CD4-positive, alpha-beta T cell treated with Interleukin-17A for 1 hour (primary cell): ENCODE measurements around the gene PAQR4.
A peak's percentile ranks its signal among the peaks of the same experiment; 100 is the strongest.

Source experiments
- DNase-seq: peaks from one replicate; pipeline ENCODE4 v3.0.0-alpha.2; 2020

Gene PAQR4

DNA sequence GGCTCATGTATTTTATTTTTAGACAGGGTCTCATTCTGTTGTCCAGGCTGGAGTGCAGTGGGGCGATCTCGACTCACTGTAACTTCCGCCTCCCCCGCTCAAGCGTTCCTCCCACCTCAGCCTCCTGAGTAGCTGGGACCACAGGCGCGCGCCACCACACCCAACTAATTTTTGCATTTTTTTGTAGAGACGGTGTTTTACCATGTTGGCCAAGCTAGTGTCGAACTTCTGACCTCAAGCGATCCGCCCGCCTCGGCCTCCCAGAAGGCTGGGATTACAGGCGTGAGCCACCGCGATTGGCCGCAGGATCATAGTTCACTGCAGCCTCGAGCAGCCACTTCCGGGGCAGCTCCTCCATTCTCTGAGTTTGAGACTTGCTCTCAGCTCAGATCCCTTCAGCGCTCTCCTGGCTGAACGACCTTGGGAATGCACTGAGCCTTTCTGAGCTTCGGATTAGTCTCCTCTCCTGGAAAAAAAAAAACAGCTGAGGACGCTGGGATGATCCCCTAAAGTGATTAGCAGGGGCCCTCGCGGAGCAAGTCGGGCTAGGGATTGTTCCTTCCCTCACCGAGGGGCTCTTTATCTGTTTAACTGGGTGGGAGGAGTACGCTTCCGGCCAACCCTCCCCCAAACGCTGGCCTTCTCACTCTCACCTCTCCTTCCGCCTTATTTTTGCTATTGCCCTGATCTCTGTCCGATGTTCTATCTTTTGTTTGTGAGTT lies 12.2 kb downstream of the PAQR4 start:
- no peak for DNase-seq

DNA sequence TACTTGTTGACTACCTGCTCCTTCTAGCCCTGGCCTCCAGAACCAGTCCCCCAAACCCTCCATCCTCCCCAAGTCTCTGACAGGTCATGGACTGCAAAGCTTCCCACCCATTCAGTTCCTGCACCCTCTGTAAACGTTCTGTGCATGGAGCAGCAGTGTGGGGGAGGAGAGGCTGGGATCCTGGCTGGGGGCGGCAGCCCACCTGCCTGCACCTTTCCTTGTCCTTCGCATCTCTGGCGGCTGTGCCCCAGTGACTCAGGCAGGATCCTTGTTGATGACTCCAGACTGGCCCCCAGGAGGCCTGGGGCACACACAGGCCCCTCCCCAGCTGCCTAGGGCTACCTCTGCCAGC lies 12.7 kb downstream of the PAQR4 start:
- no peak for DNase-seq

DNA sequence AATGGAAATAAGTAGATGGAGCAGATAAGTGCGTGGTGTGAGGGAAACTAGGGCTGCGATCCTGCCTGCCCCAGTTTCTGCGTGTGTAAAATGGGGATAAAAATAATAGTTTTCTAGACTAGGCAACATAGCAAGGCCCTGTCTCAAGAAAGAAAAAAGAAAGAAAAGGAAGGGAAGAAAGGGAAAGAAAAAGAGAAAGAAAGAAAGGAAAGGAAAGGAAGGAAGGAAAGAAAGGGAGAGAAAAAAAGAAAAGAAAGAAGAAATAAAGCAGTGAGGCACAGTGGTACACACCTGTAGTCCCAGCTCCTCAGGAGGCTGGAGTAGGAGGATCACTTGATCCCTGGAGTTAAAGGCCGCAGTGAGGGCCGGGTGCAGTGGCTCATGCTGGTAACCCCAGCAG lies 13.3 kb downstream of the PAQR4 start:
- no peak for DNase-seq

DNA sequence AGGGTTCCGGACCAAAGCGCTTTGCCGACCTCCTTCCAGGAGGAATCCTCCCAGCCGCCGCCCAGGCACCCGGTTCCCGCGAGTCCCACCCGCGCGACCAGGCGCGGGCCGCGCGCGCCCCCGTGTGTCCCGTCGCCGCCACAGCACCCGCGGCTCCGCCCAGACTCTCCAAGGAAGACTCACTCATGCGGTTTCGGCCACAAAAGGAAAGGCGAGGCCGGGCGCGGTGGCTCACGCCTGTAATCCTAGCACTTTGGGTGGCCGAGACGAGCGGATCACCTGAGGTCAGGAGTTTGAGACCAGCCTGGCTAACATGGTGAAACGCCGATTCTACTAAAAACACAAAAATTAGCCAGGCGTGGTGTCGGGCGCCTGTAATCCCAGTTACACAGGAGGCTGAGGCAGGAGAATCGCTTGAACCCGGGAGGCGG lies 14.6 kb downstream of the PAQR4 start:
- peak; percentile 71 for DNase-seq

DNA sequence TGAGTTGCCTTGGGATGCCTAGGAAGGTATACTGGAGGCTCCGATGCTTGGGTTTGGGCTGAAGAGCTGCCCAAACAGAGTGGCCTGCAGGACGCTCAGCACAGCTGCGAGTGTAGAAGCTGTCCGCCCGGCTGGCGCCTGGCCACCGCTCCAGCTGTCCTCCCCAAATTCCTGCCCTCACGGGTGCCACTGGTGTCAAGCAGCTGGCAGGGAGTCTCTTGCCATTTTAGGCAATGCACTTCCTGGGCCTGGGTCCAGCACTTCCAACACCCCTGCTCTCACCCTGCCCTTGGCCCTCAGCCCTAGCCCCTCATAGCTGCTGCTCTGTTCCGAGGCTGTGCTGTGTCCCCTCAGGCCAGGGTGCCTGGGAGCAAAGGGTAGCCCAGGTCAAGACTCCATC lies 16.3 kb downstream of the PAQR4 start:
- DNase-seq: no peak

DNA sequence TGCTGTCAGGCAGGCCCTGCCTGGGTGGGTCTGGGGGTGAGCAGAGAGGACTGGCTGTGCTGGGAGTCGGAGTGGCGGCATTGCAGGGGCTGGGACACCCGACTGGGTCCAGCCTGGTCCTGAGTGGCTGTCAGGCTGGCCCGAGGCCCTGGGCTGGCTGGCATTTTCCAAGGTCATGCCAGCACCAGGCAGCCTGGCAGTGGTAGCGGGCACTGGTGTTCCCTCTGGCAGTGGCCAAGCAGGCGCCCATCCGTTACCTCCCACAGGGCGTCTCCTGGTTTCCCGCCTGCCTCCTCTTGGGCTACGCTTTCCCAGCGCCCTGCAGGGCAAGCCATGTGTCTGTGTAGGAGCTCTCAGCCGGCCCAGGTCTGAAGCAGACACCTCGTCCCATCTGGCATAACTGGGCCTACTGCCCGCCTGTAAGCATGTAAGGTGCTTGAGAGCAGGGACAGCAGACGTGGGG lies 16.8 kb downstream of the PAQR4 start:
- DNase-seq: no peak

DNA sequence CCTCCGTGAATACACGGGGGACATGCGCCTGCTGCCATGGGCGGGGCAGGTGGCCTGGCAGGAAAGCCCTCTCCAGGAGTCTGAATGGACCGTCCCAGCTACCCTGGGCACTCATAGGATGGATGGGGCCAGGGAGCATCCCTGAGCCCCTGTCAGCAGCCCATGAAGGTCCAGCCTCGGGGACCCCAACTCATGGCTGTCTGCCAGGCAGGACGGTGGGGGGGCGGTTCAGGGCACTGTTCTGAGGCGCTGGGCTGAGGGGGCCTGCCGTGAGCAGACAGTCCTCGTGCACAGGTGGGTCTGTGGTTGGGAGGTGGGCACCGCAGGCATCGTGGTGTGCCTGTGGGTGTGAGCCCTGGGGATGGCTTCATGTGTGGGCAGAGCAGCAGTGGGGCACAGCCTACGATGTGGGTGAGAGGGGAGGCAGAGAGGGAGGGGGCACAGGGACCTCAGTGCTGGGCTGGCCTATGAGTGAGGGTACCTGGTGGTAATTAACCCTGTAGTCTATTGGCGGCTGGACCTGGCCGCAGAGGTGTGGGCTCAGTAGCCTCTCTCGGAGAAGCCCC lies 17.6 kb downstream of the PAQR4 start:
- no peak for DNase-seq

DNA sequence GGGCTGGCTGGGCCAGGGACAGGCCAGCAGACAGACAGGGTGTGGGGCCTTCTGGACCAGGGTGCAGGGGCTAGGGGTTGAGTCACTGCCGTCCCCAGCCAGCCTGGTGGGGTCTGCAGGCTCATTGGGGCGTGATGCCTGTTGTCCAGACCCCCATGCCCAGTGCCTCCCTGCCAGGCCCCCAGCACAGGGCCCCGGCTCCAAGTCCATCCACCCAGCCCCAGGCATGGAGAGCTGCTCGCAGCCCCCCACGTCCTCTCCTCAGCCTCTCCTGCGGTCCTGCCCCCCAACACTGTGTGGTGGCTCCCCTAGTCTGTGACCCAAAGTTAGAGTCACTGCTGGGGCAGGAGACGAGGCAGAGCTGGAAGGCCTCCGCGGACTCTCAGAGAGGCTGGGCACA lies 18.1 kb downstream of the PAQR4 start:
- no peak for DNase-seq

DNA sequence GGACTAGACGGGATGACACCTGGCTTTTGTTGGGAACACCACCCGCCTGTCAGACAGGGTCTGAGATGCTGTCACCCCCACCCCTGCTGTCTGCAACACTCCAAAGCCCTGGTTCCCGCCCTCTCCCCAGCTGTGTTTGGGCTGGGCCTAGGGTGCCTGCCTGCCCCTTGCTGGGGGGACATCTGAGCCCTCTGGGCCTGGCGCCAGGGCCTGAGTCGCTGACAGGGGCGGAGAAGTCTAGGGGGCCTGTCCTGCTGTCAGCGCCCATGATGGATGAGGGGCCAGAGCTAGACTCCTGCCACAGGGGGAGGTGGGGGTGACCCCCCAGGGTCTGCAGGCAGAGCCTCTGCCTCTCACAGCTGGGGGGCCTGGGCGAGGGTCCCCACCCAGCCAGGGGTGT lies 18.7 kb downstream of the PAQR4 start:
- no peak for DNase-seq

DNA sequence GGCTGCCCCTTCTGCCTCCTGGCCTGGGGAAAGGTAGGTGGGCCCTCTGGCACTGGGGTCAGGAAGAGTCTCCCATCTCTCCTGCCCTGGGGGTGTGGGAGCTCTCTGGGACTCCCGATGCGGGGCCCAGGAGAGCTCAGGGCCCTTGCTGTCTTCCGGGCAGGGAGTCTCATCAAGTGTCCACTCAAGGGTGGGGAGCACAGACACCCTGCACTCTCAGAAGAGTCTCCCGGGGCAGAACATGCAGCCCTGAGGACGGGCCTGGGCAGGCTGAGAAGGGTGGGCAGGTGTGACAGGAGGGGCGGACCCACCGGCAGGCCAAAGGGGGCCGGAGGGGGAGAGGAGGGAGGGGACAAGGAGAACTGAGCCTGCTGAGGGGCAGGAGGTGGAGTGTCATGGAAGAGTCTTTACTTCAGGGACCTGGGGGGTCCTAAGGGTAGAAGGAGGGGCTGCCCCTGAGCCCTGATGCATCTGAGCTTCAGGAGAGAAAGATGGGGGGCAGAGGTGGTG lies 19.5 kb downstream of the PAQR4 start:
- DNase-seq: no peak

DNA sequence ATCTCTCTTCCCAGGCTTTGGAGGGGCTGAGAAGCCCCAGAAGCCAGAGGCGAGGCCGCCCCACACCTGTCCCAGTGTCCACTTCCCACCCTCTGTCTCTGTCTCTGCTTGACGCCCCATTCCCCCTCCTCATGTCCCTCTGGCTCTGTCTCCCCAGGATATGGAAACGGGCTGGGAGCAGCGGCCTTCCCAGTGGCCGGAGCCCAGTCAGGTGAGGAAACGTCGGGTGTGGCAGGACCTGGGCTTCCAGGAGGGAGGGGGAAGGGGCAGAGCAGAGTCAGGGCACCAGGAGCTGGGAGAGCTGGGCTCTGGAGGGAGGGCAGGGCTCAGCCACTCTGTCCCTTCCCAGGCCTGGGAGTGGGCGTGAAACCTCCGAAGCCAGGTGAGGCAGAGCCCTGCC lies 21.7 kb downstream of the PAQR4 start:
- DNase-seq: no peak

DNA sequence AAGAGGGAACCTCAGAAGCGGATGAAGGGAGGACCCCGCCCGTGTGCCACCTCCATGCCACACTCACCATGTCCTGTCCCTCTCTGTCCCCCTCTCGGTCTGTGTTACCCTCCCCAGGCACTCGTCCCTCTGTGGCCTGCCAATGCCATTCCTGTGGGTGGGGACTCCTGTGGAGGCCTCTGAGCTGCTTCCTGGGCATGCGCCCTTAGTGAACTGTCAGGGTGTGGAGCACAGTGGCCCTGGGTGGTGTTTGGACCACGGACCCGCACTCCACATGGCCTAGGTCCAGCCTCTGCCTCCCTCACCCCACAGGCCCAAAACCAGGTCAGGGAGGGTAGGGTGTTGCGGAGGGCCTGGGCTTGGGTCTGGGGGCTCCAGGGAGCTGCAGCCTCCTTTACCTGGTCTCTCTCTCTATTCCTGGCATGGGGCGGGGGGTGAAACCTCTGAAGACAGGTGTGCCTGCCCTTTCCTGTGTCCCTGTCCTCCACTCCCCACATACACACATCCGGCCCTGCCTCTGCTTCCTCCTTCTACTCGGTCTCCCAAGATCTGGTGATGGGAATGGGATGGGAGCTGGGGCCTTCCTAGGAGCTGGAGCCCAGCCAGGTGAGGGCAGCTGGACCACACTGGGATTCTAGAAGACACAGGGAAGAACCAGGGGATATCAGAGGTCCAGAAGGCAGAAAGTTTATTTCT lies 22.6 kb downstream of the PAQR4 start:
- no peak for DNase-seq

DNA sequence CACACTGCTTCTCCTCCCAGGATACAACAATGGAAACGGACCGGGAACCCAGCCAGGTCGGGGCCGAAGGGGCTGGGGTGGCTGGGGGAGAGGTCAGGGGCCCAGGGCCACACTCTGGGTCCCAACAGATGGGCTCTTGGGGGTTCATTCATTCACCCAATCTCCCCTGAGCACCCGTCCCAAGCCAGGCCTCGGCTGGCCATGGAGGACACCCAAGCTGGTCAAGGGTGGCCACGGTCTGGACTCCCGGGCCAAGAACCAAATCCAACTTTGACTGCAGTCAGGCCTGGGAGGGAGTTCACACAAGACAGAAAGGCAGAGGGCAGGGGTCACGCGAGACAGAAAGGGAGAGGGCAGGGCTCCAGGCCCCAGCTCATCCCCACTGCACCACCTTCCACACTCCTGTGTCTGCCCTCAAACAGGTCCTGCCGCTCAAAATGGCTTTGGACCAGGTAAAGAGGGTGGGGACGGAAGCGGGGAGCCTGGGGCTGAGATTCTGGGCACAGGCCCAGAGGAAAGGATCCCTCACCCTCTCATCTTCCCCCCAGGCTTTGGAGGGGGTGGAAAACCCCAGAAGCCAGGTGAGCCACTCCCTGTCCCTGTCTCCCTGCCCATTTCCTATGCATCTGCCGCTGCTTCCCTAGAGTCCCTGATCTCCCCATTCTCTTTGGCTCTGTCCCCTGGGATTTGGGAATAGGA lies 23.4 kb downstream of the PAQR4 start:
- DNase-seq: no peak

DNA sequence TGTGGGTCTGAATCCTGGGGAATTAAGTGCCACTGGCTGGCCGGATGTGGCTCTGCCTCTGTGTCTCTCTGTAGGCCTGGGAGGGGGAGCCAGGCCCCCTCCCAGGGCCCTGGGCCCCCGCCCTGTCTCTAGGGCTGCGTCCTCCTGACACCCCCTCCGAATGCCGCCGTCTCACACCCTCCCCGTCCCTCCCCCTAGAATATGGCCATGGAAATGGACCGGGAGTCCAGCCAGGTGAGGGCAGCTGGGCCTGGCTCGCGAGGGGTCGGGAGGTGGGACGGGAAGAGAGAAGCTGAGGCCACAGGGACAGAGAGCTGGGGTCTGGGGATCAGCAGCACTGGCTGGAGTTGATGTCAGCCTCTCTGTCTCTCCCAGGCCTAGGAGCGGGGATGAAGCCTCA lies 27.1 kb downstream of the PAQR4 start:
- DNase-seq: no peak

DNA sequence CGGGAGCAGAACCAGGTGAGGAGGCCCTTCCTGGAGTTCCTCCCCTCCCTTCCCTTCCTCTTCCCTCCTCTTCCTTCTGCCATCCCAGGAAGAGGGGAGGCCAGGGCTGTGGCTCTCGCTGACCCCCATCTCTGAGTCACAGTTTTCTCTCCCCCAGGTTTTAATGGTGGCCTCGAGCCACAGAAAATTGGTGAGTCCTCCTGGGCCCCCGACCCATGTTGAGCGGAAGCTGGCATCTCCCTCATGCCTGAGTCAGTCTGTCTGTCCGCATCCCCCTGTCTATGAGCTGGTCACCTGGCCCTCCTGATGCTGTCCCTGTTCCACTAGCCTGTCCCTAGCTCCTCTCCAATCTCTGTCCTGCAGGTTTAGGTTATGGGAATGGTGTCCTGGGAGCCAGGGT lies 30.8 kb downstream of the PAQR4 start:
- DNase-seq: no peak

DNA sequence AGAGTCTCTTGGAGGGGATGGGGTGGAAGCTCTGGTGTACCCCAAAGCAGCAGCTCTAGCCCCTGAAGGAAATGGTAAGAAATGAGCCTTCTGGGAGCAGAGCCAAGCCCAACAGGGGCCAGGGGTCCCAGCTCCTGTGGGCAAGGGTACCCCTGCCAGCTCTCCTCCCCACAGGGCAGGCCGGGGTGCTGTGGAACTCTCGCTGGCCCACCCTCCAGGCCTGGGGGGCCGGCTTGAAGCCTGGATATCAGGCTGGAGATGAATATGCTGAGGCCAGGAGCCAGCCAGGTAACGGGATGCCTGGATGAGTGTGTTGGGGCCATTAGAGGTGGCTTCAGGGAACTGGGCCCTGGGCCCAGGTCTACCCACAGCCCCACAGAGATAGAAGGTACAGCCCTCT lies 31.4 kb downstream of the PAQR4 start:
- no peak for DNase-seq

DNA sequence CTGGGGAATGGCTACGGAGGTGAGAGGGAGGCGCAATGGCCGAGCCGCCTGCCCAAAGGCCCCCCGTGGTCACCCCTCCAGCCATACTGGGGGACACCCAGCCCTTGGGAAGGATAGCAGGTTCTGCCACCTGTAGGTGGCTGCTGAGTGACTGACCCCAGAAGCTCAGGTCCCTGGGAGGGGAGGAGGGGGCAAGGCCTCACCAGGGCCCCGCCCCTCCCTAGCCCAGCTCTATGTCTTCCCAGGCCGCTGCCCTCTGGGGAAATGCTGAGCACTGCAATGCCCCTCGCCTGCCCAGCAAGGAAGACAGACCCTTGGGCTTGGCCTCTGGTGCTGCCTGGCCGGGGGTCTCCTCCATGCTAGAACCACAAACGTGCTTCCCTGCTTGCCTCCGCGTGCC lies 32.2 kb downstream of the PAQR4 start:
- no peak for DNase-seq

DNA sequence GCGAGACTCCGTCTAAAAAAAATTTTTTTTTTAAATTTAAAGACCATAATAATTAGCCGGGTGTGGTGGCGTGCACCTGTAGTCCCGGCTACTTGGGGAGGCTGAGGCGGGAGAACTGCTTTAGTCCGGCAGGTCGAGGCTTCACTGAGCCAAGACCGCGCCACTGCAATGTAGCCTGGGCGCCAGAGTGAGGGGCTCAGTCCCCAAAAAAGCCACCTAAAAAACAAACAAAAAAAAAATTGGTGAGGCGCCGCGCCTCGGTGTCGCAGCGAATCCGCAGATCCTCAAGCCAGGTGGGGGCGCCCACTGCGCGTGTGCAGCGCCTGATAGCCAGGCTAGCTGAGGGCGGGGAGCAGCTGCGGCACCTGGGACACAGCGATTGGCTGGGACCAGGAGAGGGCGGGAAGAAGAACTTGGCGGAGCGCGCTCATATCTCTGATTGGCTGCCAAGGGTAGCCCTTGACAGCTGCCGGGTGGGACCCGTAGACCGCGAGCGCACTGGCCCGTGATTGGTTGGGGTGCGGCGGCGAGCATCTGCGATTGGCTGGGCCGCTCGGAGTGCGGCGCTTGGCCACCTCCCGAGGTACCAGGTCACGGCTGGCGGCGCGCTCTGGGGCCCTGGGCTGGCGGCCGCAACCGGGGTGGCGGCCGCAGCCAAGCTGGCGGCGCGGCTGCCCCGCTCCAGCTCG lies 34.6 kb downstream of the PAQR4 start:
- DNase-seq: peak; percentile 99

DNA sequence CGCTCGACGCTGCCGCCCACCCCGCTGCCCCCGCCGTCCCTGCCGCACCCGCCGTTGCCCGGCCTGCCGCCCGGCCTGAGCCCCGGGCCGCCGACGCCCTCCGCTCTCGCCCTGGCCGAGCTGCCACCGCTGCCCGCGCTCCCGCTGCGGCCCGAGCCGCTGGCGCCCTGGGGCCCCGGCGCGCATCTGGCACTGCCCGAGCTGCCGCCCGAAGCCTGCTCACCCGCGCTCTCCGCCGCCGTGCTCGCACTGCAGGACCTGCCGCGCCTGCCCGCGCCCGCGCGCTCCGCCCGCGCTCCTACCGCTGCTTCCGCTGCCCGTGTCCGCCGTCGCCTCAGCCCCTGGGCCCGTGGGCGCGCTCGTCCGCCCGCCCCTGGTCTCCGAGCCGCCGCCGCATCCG lies 35.2 kb downstream of the PAQR4 start:
- no peak for DNase-seq

DNA sequence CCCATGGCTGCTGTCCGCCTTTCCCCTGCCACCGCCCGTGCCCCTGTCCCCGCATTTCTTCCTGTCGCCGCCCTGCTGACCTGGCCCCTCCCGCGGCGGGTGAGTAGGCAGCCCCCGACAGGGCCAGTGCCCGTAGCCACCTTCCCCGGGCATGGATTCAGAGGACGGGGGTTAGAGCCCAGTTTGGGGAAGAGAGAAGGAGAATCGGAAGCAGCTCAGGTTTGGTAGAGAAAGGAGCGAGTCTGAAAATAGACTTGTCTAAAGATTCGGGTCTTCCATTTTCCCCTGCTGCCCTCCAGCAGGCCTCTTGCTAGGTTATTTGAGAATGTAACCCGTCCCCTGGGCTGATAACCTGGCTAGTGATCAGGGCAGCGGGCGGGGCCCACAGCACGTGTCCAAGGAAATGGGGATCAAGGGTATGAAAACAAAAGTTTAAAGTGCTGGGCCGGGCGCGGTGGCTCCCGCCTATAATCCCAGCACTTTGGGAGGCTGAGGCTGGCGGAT lies 35.7 kb downstream of the PAQR4 start:
- no peak for DNase-seq

DNA sequence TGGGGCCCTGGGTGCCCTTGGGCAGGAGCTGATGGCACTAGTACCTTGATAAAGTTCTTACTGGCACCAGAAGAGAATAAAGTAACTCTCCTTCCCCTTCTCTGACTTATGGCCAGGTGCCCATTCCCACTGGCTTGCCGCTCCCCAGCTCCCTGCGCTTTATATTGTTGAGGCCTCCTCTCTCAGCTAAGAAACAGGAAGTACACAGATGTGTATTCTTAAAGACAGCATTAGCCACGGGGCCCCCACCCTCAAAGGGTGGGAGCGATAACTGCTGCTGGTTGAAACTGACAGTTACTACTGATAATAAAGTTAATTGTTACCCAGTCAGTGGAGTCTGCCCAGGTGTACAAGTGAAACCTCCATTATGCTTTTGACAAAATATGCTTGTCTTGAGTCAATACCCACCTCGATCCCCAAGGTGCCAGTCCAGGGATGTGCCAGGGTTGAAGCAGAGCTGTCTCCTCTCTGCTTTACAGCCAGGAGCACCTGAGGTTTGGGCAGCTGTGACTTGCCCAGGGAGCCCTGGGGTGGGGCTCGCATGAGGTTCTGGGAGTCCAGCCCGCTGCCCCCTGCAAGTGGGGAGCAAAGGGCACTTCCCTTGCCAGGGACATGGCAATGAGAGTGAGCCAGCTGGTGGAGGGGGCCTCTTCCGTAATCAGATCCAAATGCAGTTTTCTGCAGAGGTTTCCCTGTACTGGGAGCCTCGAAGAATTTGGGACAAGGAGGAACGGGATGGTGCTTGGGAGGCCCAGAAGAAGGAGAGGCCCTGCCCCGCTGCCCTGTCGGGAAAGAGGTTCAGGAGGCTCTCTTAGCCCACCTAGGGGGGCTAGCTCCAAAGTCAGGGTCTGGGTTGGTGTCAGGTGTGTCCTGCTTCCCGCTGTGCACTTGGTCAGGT lies 38.2 kb downstream of the PAQR4 start:
- no peak for DNase-seq
